GM11168 (cell line): Measurements from ENCODE around the gene CCDC83.
"Not testable (repeated sequence)": the region's sequence is repeated elsewhere in the genome, so short reads cannot be mapped to it uniquely, and the experiment has no call there.

Source experiments
- in situ Hi-C: fragments of 300-500 bp; cut with MboI; formaldehyde crosslinking; loops from one replicate; pipeline ENCODE4 v1.12.0; 2022; ENCODE audit warnings: low sequenced_read_pairs; ENCODE audit not compliant: unreplicated experiment

CCDC83 gene

DNA sequence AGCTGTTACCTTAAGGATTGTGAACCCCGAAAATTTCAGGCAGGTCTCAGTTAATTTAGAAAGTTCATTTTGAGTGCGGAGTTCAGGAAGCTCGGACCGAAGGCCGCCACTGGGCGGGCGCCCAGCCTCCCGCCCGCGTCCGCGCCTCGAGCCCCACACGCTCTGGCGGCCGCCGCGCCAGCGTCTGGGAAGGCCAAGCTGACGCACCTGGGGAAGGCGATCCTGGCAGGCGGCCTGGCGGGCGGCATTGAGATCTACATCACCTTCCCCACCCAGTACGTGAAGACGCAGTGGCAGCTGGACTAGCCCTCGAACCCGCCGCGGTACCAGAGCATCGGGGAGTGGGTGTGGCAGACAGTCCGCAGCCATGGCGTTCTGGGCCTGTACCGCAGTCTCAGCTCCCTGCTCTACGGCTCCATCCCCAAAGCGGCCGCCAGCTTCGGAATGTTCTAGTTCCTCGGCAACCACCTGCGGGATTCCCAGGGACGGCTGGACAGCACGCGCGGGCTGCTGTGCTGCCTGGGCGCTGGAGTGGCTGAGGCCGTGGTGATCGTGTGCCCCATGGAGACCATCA lies 79.5 kb downstream of the CCDC83 start:
- in situ Hi-C loops = no loop called here

DNA sequence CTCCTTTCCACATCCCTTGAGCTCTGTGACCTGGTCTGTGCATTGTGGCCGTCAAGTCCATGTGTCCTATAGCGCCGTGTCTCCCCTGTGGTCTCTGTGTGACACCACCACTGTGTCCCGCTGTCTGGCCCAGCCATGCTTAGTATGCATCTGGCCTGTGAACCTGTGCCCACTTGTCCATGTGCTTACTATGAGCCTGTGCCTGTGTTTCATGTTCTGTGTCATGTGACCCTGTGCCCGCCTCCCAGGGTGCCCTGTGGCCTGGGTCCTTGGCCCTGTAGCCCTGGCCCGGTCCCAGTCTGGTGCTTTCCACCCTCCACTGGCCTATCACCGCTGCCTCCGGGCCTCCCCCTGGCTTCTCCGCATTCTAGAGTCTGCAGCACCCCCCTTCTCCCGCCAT lies 80.6 kb downstream of the CCDC83 start:
- in situ Hi-C loops = no loop called here

DNA sequence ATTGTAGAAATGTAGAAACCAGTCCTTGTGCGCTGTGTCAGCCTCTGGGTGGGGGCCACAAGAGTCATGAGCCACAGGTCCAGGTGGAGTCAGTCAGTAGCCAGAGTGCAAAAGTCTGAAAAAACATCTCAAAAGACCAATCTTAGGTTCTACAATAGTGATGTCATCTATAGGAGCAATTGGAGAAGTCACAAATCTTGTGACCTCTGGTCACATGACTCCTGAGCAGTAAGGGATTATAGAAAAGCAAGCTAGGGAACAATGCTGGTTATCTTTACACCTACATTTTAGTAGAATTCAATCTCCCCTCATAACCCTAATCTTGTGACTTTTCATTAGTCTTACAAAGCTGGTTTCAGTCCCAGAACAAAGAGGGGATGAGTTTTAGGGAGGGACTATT lies 82.7 kb downstream of the CCDC83 start:
- in situ Hi-C loops = no loop called here

DNA sequence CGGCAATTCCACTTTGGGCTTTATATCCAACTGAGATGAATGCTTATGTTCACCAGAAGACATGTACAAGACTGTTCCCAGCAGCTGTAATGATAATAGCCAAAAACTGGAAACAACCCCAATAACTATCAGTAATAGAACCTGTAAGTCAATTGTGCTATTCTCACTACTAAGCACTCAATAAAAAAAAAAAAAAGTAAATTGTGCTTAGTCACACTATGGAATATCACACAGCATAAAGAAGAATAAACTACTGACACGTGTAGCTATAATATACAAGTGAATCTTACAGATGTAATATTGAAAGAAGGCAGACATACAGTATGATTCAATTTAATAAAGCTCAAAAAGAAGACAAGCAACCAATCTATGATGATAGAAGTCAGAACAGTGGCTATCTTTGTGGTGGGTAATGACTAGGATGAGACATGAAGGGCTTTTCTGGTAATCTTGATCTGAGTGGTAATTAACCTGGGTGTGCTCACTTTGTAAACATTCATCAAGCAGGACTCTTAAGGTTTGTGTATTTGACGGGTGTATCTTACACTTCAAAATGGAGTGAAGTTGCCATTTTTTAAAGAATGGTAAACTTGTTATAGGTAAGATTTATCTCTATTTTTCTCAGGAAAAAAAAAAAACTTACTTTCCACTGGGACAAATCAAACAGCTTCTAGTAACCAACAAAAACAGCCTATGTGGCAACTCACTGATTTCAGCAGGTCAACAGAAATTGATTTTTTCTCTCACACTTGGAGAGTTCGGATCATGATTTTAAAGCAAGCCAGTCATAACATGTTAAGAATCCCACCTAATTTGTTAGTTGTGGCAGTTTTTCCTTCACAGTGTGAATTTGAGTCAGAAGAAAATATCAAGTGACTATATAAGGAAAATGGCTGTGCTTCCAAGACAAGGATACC lies 84.2 kb downstream of the CCDC83 start:
- in situ Hi-C loops = no loop called here

DNA sequence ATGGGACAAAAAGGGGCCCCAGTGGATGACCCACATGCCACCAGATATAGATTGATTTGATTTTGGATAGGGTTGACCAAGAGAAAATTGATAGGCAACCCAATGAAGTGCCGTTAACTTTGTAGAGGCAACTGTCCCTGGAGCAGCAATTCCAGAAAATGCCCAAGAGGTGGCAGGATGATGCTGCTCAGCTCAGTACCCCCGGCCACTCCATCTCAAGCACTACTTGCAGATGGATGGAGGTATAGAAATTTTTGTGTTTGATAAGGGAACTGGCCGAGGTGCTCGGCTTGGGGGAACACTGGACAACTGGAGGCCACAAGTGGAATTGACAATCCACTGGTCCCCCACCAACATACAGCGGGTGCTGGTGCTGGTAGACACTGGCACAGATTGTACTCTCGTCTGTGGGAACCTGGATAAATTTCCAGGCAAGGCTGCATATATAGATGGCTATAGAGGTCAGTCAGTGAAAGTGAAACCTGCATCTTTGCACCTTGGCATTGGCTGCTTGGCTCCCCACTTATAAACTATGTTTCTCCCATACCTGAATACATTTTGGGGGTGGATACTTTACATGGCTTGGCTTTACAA lies 86.3 kb downstream of the CCDC83 start:
- in situ Hi-C loops = no loop called here

DNA sequence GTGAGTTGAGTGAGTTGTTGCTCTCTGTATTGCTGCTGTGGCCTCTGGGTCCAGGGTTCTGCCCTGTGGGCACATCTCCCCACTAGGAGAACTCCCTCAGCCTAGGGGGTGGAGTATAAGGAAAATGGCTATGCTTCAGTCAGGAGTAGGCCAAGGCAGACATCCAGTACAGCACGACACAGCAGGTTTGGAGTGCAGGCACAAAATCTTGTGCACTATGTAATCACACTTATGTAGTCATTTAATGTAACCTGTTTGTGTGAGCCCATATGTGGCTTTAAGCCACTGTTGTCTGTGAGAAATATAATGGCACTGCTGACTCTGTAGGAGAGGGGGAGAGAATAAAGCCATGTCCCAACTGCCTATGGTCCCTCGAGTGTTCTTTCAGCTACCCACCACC lies 90.1 kb downstream of the CCDC83 start:
- in situ Hi-C loops = no loop called here

DNA sequence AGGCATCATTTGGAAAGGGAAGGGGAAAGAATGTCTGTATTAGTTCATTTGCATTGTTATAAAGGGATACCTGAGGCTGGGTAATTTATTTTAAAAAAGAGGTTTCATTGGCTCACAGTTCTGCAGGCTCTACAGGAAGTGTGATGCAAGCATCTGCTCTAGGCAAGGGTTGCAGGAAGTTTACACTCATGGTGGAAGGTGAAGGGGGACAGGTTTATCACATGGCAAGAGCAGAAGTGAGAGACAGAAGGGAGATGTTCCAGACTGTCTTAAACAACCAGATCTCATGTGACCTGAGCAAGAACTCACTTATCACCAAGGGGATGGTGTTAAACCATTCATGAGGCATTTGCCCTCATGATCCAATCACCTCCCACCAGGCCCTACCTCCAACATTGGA lies 90.6 kb downstream of the CCDC83 start:
- in situ Hi-C loops = no loop called here

DNA sequence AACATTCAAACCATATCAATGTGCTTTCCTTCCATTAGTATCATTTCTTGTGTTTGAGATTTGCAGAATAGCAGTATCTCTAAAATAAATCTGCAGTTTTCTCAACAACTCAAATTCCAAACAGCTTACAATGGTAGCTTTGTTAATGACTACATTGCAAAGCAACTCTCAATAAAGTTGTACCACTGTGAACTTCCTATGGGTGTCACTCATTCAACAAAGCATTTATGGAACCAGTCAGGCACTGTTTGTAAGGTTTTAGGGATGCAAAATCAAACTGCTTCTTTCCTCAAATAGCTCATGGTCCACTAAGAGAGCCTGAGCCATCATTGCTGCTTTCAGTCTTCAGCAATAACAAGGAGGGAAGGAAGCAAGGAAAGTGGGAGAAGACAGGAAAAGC lies 91.0 kb downstream of the CCDC83 start:
- in situ Hi-C loops = no loop called here

DNA sequence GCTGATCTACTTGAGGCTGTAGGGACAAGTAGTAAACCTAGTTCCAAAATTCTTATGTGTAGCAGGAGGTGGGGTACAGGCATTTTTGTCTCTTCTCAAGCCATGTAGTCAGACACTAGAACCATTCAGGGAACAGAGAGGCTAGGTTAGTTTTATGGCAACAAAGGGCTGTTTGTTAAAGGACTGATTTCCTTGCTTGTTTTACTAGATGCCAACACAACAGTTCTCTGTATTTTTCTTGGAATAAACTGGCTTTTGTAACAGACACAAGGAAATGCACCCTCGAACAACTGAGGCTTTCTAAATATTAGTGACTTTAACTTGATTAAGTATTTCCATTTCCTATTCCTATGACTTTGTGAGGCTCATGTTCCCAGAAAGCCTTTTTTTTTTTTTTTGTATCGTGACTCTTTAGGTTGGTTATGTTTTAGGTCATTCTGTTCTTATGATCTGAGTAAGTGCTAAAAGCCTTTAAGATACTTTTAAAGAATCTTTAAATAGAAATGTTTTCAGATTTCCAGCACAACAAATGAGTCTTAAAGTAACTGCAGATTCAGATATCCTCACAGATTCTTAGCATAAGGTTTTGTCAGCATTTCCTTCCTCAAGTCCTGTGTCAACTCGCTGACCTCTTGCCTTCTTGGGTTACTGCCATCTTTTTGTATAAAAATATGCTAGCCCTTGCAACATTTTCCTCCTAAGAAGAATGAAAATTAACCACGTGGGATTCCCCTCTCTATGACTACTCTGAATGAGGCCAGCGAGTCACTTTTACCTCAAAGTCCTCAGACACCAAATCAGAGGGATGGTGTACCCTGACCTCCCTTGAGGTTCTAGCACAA lies 92.5 kb downstream of the CCDC83 start:
- in situ Hi-C loops = no loop called here

DNA sequence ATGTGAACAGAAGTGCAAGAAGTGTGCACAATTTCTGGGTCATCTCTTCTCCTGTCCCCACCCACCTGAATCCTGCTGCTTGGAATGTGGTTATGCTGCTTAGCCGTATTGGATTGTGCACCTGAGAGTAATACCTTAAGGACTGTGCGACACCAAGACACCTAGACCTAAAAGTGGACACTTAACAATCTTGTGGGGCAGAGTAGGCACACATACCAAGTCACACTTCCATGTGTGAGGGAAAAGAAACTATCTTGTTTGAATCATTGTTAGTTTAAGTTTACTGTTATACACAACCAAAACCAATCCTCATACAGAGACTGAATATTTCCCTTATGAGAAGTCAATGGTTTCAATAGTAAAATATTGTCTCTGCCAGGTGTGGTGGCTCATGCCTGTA lies 93.7 kb downstream of the CCDC83 start:
- in situ Hi-C loops = no loop called here

DNA sequence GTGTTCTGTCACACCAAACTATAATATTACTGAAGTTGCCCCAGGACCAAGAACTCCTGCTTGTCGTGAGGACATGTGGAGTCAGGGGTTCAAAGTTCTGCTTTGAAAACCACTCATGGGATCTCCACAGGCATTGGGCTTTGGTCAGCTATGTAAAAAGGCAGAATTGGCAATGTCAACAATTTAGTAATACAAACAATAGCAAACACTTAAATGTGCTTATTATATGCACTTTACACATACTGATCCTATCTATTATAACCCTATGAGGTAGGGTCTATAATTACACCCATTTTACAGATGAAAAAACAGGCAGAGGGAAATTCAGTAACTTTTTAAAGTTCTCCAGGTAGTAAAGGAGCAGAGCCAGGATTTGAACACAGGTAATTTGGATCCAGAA lies 94.6 kb downstream of the CCDC83 start:
- in situ Hi-C loops = no loop called here

DNA sequence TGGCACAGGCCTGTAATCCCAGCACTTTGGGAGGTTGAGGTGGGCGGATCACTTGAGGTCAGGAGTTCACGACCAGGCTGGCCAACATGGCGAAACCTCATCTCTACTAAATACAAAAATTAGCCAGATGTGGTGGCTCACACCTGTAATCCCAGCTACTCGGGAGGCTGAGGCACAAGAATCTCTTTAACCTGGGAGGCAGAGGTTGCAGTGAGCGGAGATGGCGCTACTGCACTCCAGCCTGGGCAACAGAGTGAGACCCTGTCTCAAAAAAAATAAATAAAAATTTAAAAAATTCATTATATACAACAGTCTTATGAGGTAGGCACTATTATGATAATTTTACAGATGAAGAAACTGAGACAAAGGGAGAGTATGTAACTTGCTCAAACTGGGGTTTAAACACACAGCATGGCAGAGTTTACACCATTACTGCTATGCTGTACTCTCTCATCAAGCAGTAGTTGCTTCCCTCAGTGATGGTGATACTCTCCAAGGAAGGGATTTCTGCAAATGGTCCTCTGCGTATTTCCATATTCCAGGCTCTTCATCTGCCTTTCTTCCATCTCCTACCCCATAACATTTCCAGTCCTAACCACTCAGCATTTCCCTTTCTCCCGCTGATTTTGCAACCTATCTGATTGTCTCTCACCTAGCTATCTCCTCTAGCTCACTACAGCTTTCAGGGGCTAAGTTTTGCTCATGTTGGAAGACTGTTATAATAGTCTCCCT lies 95.3 kb downstream of the CCDC83 start:
- in situ Hi-C loops = no loop called here

DNA sequence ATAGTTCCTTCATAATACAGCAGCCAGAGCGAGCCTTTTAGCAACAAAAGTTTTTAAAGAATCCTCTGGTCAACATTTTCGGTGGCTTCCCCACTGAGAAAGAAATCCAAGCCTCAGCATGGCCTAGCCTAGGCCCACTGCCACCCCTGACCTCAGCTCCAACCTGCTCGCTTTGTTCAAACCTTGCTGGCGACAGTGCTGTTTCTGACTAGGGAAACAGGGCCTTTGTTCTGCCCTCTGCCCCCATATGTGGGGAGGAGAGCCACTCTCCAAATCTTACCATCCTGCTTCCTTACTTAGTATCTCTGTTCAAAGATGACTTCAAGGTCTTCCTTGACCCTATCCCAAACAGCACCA lies 95.8 kb downstream of the CCDC83 start:
- in situ Hi-C loops = no loop called here

DNA sequence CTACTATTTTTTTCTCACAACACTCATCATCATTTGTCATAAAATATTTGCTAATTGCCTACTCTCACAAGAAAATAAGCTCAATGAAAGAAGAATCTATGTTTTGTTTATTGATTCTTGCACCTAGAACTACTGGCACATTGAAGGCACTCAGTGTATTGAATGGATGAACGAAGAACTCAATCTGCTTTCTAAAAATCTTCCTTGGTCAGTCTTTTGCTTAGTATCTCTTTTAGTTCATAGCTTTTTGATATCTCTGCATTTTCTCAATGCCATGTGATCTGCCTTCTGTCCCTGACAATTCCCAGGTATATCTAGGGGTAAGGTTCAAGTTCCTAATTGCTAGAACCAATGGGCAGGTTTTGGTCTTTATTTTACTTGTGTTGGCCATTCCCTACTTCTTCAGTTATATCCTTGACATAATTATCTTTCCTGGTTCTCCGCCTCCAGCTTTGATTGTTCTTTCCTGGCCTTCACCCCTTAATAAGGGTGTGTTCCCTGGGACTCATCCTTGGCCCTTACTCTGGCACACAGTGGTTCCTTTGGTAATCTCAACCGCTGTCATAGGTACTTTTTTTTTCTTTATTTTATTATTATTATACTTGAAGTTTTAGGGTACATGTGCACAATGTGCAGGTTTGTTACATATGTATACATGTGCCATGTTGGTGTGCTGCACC lies 96.4 kb downstream of the CCDC83 start:
- in situ Hi-C loops = no loop called here

DNA sequence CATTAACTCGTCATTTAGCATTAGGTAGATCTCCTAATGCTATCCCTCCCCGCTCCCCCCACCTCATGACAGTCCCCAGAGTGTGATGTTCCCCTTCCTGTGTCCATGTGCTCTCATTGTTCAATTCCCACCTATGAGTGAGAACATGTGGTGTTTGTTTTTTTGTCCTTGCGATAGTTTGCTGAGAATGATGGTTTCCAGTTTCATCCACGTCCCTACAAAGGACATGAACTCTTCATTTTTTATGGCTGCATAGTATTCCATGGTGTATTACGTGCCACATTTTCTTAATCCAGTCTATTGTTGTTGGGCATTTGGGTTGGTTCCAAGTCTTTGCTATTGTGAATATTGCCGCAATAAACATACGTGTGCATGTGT lies 96.9 kb downstream of the CCDC83 start:
- in situ Hi-C loops = not testable (repeated sequence)

DNA sequence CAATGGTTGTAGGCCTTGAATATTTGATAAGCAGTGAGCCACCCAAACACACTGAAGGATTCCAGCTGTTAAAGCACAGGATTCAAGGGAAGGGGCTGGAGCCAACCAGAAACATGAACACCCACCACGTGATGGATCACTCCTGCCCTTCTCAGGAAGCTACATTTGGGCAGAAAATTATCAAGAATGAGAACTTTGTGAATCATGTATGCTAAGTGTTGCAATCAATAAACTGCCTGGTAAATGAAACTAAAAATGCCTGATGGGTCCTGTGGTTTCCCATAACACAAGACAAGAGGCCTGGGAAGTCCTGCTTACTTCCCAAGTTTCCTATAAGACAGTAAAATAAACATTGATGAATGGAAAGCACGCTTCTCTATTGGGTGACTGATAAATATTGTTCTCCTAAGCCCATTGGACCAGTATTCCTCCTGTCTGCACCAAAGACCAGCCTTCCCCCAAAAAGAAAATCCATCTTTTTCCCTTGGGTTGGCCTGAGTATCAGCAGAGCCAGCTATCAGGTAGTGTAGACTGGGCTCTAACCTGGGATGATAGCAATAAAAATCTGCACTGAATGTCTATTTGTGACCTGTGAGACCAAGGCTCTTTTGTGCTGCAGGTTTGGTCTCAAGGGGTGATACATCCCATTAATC lies 98.4 kb downstream of the CCDC83 start:
- in situ Hi-C loops = no loop called here

DNA sequence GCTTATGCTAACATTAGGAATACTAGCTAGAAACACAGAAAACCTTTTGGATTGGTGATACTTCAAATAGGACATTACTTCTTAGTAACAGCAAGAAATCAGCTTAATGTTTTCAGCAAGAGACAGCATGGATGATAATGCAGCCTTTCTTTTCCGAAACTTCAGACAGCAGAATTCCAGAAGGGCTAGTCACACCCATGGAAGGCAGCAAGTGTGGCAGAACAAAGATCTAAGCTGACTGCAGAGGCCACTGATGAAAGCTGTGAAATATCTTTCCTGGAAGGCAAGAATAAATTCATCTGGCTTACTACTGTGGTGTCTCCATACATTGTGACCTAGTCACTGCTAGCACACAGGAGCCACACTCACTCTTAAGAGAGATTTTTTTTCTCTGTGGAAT lies 100.3 kb downstream of the CCDC83 start:
- in situ Hi-C loops = no loop called here

DNA sequence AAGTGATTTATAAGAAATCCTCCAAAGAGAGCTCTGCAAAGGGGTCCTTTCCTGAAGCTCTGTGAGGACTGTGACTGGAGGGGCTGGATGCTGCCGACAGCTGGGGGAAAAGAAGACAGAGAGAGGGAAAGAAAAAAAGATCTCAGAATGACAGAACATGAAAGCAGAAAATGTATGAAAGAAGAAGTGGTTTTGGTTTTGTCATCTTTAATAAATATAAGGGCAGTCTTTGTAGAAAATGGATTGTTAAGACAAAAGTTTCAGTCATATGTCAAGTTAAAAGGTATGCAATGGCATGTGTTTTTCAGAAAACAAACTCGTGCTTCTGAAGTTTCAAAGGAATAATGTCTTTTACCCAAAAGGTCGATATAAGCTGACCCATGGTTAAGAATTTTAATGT lies 105.5 kb downstream of the CCDC83 start:
- in situ Hi-C loops = no loop called here

DNA sequence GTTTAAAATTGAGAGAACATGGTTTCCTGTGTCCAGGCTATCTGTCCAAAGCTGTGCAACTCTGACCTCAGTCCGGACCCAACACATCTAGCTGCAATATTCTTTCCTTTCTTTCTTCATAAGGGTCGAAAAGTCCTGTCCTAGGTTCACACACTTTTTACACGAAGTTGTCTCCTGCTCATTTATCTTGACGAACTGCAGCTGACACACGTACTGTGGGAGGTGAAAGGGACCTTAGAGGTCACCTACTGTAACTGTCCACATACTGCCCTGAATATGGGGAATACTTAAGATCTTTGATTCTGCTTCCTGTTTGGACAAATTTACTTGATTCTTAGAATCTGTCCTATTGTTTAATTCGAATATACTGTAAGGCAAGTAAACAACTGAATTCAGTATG lies 105.9 kb downstream of the CCDC83 start:
- in situ Hi-C loops = no loop called here
